Astrocyte (in vitro differentiated cells and primary cell): ENCODE data around the gene EDEM3.

Source experiments
- EZH2 ChIP-seq: IDR thresholded peaks from 2 replicates; pipeline ENCODE4 v1.6.1; 2012; ENCODE audit warnings: mild to moderate bottlenecking, low read length, inconsistent platforms; ENCODE audit not compliant: insufficient read depth
- TF ChIP-seq, protein P1 (sequence below): IDR thresholded peaks from 2 replicates; pipeline ENCODE4 v1.5.1; 2011; ENCODE audit warnings: low read depth, mild to moderate bottlenecking, inconsistent platforms, low read length, moderate library complexity; ENCODE audit not compliant: insufficient read depth

DNA sequence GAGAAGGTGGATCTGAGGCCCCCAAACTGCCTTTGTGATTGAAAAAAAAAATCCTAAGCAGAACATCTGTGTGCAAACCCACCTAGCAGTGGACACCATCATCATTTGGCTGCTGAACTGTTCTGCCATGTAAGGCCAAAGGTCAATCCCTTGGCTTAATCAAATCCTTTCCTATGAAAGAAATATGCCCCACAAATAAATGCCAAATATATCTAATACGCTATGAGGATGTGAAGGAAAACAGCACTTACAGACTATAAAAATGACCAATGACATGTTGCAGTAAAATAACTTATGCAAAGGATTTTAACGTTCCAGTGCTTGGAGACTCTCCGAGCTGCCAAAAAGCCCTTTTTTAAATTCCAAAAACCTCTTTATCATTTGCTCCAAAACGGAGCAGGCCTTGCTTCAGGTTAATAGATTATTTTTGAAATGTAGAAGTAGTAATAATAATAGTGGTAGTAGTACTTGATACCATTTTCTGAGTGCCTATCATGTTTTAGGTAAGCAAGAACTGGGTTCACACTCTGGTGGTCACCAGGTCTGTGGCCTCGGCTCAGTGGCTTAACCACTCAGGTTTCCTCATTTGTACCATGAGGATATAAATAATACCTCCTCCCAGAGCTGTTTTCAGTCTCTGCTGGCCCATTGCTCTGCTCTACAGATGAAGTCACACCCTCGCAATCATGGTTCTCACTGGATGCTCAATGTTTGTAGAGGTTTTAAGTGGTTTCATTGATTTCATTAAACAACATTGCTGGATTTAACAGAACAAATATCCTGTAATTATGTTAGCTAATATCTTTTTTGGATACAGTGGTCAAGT lies 47.9 kb upstream of the EDEM3 start:
- TF ChIP-seq, protein P1, sequence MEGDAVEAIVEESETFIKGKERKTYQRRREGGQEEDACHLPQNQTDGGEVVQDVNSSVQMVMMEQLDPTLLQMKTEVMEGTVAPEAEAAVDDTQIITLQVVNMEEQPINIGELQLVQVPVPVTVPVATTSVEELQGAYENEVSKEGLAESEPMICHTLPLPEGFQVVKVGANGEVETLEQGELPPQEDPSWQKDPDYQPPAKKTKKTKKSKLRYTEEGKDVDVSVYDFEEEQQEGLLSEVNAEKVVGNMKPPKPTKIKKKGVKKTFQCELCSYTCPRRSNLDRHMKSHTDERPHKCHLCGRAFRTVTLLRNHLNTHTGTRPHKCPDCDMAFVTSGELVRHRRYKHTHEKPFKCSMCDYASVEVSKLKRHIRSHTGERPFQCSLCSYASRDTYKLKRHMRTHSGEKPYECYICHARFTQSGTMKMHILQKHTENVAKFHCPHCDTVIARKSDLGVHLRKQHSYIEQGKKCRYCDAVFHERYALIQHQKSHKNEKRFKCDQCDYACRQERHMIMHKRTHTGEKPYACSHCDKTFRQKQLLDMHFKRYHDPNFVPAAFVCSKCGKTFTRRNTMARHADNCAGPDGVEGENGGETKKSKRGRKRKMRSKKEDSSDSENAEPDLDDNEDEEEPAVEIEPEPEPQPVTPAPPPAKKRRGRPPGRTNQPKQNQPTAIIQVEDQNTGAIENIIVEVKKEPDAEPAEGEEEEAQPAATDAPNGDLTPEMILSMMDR: no peak
- no peak for TF ChIP-seq EZH2
